ENCODE measurements around the gene SLC12A8.

SLC12A8 gene

DNA sequence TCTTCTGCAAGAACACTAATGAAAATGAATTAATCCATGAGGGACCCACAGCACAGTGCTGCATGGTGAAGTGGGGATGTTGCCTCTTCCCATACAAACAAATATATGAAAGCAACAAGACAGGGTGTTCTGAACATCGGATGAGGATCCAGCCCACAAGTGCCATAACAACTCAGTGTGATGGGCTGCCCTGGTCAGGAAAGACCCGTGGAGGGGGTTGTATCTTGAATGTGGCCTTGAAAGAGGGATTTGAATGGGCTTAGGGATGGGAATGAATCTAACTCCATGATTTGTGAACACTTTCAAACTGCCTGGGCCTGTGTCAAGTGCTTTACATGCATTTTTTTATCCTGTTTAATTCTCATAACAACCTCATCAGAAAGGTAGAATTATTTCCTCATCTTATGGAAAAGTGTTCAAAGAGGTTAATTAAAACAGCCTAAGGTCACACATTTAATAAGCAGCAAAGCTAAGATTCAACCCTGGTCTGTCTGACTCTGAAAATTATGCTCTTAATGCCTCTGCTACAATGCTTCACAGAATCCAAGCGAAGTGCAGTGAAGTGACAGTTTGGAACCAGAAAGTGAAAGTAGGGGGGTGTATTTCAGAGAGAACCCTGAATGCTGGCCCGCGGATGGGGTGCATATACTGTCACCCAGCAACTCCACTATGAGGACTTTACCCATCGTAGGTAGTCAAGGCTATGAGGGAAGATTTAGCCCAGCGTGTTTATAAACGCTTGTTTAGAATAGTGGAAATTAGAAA is 91.1 kb downstream of the SLC12A8 start:
- Histone ChIP-seq H3K27me3 (ENCODE audit: low read depth) (no peaks in the 10 kb centered on the region), H3K4me3 (no peak overlapping the region), H3K9me3 (no peaks in the 10 kb centered on the region), H3K4me1 (no peaks in the 10 kb centered on the region), H3K36me3 (replicated peaks) (no peaks in the 10 kb centered on the region)
- in situ Hi-C loops (cut with MboI; ENCODE audit: low sequenced_read_pairs) = no loop called here
- DNase-seq (ENCODE audit: low spot score in 2 of 2) = no peak

DNA sequence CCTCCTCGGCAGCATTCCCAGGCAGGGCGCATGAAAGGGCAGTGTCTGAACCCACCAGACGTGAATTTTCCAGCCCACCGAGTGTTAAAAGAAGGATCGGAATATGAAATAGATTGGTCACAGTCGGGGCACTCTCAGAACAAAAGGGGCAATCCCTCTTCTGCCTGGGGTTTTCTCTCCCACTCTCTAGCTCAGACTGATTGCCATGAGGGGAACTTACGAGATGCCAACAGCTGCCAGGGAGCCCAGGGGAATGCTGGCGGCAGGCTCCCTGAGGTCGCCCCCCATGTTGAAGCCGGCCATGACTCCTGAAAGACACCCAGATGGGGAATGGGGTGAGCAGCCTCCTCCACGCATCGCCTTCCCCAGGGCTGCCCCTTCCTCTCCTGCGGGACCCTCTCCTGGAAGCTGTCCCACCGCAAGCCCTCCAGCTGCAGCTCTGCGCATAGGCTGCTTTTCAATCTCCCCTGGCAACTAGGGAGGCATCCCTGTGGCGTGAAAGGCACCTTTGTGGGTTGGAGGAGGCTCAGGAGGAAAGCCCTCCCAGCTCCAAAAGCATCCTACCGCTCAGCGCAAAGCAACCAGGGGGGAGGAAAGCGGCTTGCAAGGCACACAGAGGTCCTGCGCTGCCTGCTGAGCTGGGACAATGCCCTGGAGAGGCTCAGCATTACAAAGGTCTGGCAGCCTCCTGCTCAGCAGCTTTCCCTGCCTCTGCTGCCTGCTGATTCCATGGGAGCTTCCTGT is 92.0 kb downstream of the SLC12A8 start:
- H3K4me1 ChIP-seq = no peaks in the 10 kb centered on the region
- DNase-seq (ENCODE audit: low spot score in 2 of 2) = peak in 1 of 2 experiments; percentile 25
- no peaks in the 10 kb centered on the region for H3K36me3 ChIP-seq (replicated peaks)

DNA sequence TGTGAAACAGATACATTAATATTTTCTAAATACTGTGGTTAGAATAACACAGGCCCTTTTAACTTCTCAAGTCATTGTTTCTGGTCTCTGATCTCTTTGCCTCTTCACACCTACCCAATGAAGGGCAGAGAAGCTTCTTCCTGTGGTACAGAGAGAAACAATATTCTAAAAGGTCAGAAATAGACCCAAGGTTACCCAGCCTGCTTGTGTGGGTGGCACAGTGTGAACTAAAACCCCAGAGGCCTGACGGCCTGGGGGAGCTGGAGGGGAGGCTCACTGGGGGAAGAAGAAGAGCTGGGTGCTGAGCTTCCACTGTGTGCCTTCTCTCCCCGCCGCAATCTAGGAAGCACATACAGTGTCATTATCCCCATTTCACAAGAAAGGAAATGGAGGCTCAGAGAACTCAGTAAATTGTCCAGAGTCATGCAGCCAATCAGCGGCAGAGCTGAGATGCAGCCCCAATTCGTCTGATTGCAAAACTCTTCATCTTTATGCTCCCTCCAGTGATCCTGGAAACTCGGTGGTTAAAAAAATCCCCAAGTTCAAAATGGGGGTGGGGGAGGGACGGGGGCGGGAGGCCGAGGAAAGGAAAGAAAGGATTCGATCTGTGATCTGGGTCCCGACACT is 92.7 kb downstream of the SLC12A8 start:
- Histone ChIP-seq H3K36me3 (replicated peaks) (no peaks in the 10 kb centered on the region), H3K27me3 (ENCODE audit: low read depth) (no peaks in the 10 kb centered on the region), H3K4me3 (no peak overlapping the region), H3K4me1 (no peaks in the 10 kb centered on the region), H3K9me3 (no peaks in the 10 kb centered on the region)
- DNase-seq (ENCODE audit: low spot score in 2 of 2) = no peak
- in situ Hi-C loops (cut with MboI; ENCODE audit: low sequenced_read_pairs) = no loop called here

More for the DNA sequence above, 92.0 kb downstream of the SLC12A8 start:
- in situ Hi-C loops (cut with MboI; ENCODE audit: low sequenced_read_pairs) = no loop called here
- no peaks in the 10 kb centered on the region for H3K27me3 ChIP-seq (ENCODE audit: low read depth)
- H3K9me3 ChIP-seq = no peaks in the 10 kb centered on the region
- no peak overlapping the region for H3K4me3 ChIP-seq

DNA sequence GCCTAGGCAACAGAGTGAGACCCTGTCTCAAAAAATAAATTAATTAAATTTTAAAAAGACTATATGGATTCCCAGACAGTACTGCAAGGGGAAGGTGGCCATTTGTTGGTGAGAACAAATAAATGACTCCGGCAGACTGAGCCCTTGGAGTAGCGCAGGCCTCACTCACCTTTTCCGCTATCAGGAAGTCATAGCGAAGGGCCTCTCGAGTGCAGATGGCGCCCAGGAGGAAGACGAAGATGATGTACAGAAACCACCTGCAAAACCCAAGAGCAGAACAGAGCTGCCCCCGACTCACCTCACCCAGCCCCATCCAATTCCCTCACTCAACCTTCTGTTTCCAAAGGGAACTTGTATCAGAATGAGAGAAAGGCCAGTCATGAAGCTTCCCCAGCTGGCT is 93.9 kb downstream of the SLC12A8 start:
- DNase-seq (ENCODE audit: low spot score in 2 of 2) = no peak
- H3K9me3 ChIP-seq = no peaks in the 10 kb centered on the region
- in situ Hi-C loops (cut with MboI; ENCODE audit: low sequenced_read_pairs) = no loop called here
- H3K36me3 ChIP-seq (replicated peaks) = no peaks in the 10 kb centered on the region
- H3K4me1 ChIP-seq = no peaks in the 10 kb centered on the region
- H3K4me3 ChIP-seq = no peak overlapping the region
- H3K27me3 ChIP-seq (ENCODE audit: low read depth) = no peaks in the 10 kb centered on the region

DNA sequence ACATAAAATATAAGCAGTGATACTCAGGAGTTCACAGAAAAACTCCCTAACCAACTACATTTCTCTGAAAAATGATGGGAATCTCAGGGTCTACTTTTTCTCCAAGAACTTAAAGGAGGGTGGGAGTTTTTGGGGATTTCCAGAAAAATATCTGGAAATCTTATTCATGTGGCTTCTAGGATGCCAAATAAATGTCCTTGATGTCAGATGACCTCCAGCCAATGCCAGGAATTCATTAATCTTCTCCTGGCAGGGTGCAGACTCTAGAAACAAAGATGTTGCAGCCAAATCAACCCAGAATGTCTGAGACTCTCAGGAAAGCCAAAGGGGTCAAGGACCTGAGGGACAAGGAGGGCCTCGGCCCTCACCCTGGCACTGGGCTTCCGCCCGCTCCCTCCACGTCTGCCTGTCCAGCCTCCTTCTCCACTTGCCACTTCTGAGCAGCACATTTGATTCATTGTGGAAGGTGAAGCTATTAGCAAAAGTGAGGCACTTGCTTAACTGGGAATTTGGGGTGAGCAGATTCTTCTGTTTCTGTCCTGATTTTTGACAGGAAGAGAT is 94.8 kb downstream of the SLC12A8 start:
- no peak for DNase-seq (ENCODE audit: low spot score in 2 of 2)
- no peaks in the 10 kb centered on the region for H3K27me3 ChIP-seq (ENCODE audit: low read depth)
- no peak overlapping the region for H3K4me3 ChIP-seq
- no peaks in the 10 kb centered on the region for H3K36me3 ChIP-seq (replicated peaks)
- H3K9me3 ChIP-seq = no peaks in the 10 kb centered on the region
- in situ Hi-C loops (cut with MboI; ENCODE audit: low sequenced_read_pairs) = no loop called here
- no peaks in the 10 kb centered on the region for H3K4me1 ChIP-seq

DNA sequence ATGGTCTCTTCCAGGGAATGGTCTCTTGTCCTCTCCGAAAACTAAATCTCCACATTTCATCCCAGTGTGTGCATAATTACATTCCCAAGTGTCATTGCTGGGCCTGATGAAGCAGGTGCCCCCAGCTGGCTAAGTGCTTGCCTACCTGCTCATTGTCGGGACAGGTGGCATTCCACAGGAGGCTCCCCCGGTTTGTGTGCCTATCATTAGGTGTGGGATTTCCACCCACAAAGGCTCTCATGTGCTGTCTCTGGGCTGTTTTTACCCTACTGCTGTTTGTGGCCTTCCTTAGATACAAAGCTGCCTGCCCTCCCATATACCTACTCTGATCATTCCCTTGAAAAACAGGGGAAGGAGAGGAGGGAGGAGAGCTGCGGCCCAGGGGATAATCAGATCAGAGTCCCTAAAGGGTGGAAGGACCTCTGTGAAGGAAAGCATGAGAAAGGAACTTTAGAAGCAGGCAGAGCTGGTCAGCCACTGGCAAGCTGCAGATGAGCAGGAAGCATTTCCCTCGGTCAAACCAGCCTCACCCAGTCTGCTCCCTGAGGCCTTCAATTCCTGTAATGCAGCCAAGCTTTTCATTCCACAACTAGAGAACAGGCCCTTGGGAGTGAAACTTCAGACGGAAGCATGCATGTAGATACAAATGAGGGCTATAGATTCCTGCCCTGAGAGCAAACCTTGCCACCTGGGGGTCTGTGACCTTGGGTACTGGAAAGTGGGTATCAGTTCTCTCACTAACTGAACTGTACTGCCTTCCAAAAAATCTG is 96.1 kb downstream of the SLC12A8 start:
- H3K4me1 ChIP-seq = no peaks in the 10 kb centered on the region
- in situ Hi-C loops (cut with MboI; ENCODE audit: low sequenced_read_pairs) = no loop called here
- DNase-seq (ENCODE audit: low spot score in 2 of 2) = no peak

DNA sequence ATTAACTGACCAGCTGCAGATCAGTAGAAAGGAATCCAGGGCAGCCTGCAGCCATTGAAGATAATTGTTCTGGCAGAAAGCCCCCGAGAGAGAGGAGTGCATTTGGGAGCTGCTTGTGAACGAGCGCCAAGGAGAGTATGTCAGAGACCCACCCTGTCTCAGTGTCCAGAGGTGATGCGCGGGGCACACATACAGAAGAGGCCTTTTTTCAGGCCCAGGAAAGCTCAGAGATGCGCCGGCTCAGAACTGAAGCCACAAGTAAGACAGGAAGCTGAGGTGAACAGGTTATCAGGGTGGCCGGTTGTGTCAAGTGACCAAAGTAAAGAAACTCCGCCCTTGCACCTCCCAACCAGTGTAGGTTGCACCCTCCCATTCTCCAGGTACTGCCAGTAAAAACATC is 96.9 kb downstream of the SLC12A8 start:
- no peaks in the 10 kb centered on the region for H3K9me3 ChIP-seq
- no peaks in the 10 kb centered on the region for H3K4me1 ChIP-seq
- in situ Hi-C loops (cut with MboI; ENCODE audit: low sequenced_read_pairs) = no loop called here
- no peak for DNase-seq (ENCODE audit: low spot score in 2 of 2)
- H3K27me3 ChIP-seq (ENCODE audit: low read depth) = no peaks in the 10 kb centered on the region
- H3K36me3 ChIP-seq (replicated peaks) = no peaks in the 10 kb centered on the region
- no peak overlapping the region for H3K4me3 ChIP-seq

More for the DNA sequence above, 96.1 kb downstream of the SLC12A8 start:
- Histone ChIP-seq H3K36me3 (replicated peaks) (no peaks in the 10 kb centered on the region), H3K4me3 (no peak overlapping the region), H3K27me3 (ENCODE audit: low read depth) (no peaks in the 10 kb centered on the region), H3K9me3 (no peaks in the 10 kb centered on the region)

DNA sequence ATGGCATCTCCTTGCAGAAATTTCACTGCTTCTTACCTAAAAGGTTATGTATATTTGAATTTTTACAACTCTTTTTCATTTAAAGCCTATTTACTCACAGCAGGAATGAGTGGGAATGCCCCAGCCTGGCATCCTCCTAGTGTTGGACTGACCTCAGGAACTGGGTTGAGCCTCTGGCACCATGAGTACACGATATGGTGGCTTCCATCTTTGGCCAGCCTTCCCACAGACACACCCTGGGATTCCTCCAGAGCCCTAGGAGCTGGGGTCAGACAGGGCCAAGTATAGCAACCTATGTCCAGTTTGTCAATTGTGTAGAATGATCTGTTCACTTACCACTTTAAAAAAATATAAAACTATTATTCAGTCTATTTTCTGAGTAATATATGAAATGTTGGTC is 99.6 kb downstream of the SLC12A8 start:
- in situ Hi-C loops (cut with MboI; ENCODE audit: low sequenced_read_pairs) = no loop called here
- Histone ChIP-seq H3K4me1 (no peaks in the 10 kb centered on the region), H3K36me3 (replicated peaks) (no peaks in the 10 kb centered on the region), H3K4me3 (no peak overlapping the region), H3K27me3 (ENCODE audit: low read depth) (no peaks in the 10 kb centered on the region), H3K9me3 (no peaks in the 10 kb centered on the region)
- DNase-seq (ENCODE audit: low spot score in 2 of 2) = no peak

DNA sequence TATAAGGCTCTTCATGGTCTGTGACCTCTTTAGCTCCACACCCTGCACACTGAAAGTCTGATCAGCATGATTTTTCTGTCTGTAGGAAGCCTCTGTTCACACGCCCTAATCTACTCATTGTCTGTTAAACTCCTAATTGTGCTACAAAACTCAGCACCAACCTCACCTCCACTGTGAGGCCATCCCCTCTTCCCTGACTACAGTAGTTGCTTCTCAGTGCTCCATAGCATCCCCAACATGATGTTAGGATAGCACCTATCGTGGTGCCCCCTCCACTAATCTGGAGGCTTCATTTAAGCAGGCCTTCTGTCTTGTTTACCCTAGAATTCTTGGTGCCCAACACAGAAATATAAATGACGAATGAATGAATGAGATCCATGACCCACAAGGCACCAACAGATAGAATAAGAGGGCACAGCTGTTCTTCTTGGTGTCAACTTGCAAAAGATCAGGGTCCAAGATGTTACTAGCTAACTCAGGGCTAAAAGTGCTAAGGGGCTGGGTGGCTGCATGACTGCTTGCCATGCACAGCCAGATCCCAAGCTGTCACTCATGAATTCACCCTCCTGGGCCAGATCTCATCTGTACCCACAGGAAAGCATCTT is 101.6 kb downstream of the SLC12A8 start:
- Histone ChIP-seq H3K4me3 (no peak overlapping the region), H3K36me3 (replicated peaks) (no peaks in the 10 kb centered on the region), H3K27me3 (ENCODE audit: low read depth) (no peaks in the 10 kb centered on the region), H3K4me1 (no peaks in the 10 kb centered on the region), H3K9me3 (no peaks in the 10 kb centered on the region)
- in situ Hi-C loops (cut with MboI; ENCODE audit: low sequenced_read_pairs) = no loop called here
- DNase-seq (ENCODE audit: low spot score in 2 of 2) = no peak

DNA sequence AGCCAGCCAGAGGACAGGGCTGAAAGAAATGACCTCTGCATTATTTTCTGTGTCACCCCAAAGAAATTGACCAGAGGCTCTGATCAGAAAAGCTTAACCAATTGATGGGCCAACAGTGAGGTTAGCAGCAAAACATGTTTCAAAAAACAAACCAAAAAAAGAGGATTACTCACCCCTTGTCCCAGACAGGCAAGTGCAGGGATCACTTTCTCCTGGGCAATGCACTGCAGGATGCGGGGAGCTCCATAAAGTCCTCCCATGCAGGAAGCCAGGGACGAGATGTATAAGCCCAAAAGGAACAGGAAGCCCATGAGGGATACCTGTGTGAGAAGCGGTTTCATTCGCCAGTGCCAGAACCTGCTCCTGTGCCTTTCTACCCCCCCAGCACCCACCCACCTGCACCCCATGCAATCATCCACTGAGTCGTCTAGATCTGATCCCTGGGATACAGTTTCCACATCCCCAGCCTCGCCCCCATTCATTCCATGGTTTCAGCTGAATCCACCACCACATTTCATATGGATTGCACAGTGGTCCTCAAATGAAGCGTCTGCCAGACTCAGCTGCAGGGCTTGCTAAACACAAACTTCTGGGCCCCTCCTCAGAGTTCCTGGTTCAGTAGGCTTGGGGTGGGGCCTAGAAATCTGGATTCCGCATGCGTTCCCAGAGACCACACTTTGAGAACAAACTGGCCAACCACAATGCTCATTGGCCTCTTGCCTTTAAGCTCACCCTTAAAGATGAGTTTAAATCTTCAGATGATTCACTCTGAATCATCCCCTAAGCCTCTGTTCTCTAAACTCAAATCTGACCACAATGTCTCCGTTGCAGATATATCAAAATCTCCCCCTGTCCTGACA is 102.3 kb downstream of the SLC12A8 start:
- no peak for DNase-seq (ENCODE audit: low spot score in 2 of 2)
- no peaks in the 10 kb centered on the region for H3K36me3 ChIP-seq (replicated peaks)
- no peaks in the 10 kb centered on the region for H3K27me3 ChIP-seq (ENCODE audit: low read depth)
- H3K9me3 ChIP-seq = no peaks in the 10 kb centered on the region
- no peaks in the 10 kb centered on the region for H3K4me1 ChIP-seq
- in situ Hi-C loops (cut with MboI; ENCODE audit: low sequenced_read_pairs) = no loop called here
- no peak overlapping the region for H3K4me3 ChIP-seq

DNA sequence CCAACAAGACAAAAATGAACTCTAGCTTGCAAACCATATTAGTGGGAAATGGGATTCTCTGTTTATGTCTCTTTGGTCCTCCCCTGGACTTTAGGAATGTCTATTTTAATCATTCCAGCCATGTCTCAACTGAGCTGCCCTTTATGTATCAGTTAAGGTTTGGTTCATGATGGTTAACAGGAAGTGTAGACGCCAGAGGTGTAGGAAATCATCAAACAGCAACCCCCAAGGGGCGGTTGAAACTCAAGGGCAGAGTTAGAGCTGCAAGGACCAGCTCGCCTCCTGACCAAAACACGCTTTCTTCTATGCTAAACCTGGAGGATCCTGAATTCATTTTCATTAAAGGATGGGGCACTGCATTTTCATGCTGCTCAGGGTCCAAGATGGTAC is 103.0 kb downstream of the SLC12A8 start:
- no peaks in the 10 kb centered on the region for H3K36me3 ChIP-seq (replicated peaks)
- H3K4me3 ChIP-seq = no peak overlapping the region
- no peaks in the 10 kb centered on the region for H3K27me3 ChIP-seq (ENCODE audit: low read depth)
- no peaks in the 10 kb centered on the region for H3K4me1 ChIP-seq
- in situ Hi-C loops (cut with MboI; ENCODE audit: low sequenced_read_pairs) = no loop called here
- H3K9me3 ChIP-seq = no peaks in the 10 kb centered on the region
- no peak for DNase-seq (ENCODE audit: low spot score in 2 of 2)

DNA sequence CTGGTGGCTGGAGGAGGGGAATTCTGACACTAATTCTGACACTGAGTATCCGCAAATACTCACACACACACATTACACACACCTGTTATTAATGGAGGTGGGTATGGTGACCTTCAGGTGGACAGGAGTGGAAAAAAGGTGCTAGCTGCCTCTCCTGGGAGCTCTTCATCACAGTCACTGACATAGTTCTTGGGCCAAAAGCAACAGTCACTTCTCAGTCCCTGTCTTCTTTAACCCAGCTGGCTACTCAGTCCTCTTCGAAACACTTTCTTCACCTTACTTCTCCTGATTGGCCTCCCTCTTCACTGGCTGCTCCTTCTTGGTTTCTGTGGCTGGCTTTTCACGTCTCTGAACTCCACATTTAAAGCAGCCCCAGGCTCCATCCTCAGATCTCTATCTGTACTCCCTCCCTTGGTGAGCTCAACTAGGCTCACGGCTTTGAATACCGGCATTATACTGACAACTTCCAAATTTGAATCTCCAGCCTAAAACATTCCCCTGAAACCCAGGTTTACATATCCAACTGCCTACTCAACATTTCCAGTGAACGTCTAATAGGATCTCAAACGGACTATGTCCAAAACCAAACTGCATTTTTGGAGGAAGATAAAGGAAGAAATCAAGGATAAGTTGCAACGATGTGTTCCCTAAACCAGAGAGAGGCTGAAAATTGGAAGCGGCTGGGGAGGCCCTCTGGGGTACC is 103.6 kb downstream of the SLC12A8 start:
- H3K4me1 ChIP-seq = no peaks in the 10 kb centered on the region
- DNase-seq (ENCODE audit: low spot score in 2 of 2) = no peak
- H3K9me3 ChIP-seq = no peaks in the 10 kb centered on the region
- H3K36me3 ChIP-seq (replicated peaks) = no peaks in the 10 kb centered on the region
- no peak overlapping the region for H3K4me3 ChIP-seq
- in situ Hi-C loops (cut with MboI; ENCODE audit: low sequenced_read_pairs) = no loop called here
- H3K27me3 ChIP-seq (ENCODE audit: low read depth) = no peaks in the 10 kb centered on the region
